SKM-1 treated with dmso at 0.1 percent for 144 hours (cell line): ENCODE measurements around the gene FRMD4B.
A peak's percentile ranks its signal among the peaks of the same experiment; 100 is the strongest.

Source experiments
- DNase-seq: peaks from one replicate; lab custom pipeline; 2025; ENCODE audit not compliant: unreplicated experiment; lab: John Stamatoyannopoulos, UW

Gene FRMD4B

DNA sequence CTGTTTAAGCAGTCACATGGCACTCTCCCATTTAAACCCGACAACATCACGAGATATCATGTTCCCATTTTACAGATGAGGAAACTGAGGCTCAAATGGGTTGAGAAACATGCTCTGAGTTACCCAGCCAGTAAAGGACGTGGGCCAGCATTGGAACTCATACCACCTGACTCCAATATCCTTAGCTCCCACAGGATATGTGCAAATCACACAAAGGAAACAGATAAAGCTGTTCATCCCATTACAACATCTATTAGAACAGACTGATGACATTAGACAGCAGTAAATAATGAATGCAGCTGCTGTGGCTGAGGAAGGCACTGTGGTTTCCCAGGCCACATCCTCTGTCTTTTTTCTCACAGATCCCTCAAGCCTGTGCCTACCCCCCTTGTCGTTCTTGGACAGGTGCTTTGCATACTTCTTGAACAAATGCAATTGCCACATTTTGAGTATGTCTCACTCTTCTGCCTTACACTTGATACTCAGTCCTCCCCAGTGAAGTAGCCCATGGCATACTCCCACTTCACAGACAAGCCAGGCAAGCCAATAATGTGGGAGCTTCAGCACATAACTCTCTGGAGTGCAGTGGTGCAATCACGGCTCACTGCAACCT, 17.7 kb downstream of the FRMD4B start:
- peak; percentile 26 for DNase-seq

DNA sequence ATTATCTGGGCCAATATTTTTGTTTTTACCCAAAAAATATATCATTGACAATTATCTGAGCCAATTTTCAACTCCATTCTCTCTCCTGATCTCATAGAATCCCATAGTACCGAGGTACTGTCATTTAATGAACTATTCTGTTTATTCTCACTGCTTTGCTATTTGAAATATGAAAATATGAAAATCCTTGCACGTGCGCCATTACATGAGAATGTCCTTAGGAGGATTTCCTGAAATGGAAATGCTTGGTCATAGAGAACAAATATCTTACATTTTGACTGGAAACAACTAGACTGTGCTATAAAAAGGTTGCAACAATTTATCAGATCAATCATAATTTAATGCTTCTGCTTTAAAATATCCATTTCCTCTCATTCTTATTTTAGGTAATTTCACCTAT, 18.3 kb downstream of the FRMD4B start:
- DNase-seq, result no peak

DNA sequence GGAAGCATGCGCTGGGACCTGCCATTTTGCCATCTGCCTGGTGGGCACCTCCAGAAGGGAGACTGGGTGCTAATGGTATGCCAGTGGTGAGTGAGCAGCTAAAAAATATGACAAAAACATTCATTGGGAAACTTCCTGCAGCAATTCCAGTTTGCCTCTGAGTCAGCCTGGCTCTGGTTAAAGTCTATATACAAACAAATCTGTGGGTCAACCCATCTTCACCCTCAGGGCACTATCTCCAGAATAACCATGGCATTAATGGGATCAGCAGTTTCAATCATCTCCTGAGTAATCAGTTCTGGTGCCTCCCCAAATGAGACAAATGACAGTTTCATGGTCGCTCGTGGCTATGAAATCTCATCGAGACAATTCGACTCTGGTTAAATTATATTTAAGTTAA, 21.5 kb downstream of the FRMD4B start:
- DNase-seq, result no peak

DNA sequence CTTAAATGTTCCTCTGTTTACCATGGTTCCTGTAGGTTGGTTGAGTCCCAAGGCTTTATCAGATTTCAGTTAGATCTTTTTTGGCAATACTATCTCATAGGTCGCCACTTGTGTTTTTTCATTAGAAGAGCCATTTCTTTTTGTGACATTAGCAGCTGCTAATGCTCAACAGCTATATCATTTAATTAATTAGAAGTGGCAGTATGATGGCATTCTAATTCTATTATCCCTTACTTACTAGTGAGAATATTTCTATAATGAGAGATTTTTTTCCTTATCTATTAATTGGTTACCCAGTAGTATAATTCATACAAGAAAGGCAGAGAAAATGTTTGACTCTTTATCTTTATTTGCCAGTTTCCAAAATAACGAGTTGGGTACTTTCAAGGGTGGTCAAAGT, 25.2 kb downstream of the FRMD4B start:
- DNase-seq, result no peak

DNA sequence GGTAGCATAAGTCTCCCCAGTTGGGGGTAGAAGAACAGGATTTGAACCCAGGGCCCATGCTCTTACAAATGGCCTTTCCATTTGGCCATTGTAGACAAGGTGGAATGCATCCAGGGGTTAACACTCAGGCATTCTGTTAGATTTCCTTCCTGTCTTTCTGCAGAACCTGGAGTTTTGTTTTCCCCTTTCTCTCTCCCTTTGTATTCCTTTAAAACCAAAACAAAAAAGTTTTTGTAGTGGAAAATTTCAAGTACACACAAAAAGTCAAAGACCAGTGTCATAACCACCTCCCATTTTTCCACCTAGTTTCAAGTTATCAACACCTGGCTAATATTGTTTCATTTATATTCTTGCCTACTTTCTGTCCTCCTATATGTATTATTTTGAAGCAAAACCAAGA, 26.0 kb downstream of the FRMD4B start:
- no peak for DNase-seq

DNA sequence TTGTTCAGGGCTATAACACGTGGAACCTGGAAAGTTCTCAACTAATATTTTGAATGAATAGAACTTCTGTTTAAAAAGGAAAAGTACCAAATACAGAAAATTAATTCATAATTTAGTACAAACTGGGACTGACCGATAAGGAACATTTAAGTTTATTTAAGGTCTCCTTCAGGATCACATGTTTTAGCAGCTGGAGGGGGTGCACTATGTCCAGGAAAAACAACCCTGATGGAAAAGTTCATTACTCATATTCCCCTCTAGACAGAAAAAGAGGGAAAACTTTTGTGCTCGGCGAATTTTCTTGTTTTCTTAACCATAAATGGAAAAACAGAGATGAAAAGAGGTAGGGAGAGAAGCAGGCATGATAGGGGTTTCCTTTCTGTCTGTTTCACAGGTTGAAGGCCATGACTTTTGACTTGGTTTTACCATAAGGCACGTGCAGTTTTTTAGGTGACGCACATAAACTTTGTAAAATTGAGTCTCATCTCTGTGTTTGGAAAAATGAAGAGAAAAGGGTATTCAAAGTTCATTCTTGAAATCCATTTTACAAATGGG, 26.5 kb downstream of the FRMD4B start:
- DNase-seq, result no peak

DNA sequence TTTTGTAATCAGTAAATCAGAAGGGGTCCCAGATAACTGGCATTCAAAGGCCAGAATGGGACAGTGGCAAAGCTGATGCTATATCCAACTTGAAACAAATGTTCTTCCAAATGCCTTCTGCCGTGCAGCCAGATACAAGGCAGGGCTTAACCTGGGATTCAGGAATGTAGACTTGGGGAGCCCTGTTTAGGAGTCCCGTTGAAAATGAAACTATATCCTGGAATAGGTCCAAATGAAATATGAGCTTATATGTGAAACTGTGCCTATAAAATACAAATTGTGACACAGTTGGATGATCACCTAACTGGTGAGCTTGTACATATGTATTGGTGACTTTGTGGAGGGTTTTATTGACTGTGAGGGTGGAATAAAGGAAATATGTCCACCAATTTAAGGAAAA, 28.7 kb downstream of the FRMD4B start:
- no peak for DNase-seq

DNA sequence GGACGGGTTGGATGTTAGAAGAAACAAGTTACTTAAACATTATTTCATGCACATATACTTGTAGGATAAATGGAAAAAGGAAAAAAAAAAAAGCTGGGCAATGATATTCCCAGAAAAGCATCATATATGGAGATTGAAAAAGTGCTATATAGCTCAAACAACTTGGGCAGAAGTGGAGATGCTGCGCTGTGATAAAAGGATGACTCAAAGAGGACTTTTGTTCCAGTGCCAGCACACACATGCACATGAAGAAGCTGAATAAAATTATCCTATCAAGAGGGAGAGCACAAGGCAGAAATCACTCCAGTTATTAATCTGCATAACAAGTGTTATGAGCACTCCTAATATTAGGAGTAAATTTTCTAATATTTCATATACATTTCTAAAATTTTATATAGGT, 30.9 kb downstream of the FRMD4B start:
- no peak for DNase-seq

DNA sequence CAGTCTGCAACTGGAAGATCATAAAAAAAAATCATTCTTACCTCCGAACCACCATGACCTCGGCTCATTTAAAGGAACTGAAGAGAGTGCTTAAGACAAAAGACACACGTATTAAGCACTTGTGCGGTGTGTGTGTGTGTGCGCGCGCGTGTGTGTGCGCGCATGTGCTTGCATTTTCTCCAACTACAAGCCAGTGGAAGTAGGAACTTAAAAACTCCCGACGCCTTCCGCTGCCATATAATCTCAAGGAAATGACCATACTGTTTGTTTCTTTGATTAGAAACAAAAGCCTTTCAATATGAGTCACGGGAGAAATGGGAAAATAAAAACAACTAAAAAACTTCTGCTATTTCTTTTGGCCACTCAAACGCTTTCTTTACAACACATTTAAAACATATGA, 32.4 kb downstream of the FRMD4B start:
- DNase-seq, result no peak

DNA sequence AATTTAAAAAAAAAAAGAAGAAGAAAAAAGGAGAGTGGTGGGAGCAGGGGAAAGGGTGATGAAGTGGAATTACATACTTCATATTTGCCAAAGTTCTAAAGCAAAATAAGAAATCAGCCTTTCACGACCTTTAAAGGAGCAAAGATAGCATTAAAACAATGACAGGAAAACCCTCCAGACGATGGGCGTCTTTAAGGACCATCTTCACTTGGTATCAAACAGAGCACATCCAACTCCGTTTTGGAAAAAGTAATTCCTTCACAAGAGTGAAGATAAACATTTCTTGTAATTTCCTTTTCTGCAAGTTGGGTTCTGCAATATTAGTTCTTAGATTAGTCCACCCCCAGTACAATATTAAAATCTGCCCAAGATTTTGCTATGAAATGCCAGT, 32.8 kb downstream of the FRMD4B start:
- no peak for DNase-seq

DNA sequence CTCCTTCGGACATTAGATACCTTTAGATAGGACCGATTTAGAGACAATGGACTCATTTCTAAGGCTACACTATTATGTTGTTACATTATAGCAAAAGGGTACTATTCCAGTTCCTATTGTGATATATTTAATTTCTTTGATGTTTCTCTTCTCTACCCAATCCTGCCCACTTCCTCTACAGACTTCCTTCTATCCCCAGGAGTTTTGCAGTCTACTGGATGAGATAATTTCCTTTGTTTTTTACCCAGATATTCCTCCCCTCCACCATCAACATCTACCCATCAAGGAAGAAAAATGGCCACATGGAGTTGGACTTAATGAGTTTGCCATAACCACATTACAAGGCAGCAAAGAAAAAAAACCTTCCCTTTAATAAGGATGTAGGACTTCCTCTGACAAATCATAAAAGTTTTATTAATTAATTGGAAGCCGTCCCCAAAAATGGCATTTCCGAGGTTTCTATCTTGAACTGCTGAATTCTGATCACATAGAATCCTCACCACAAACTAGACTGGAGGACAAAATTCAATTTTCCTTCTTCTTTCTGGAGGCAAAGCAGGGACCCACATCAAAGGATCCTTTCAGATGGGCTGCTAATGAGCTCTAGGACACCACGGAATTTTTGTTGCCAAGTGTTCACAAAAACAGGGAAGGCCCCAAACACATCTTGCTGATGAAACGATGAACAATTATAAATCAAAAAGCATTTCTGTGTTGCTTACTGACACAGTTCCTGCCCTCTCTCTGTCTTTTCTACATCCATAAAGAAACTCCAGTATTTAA, 33.4 kb downstream of the FRMD4B start:
- no peak for DNase-seq

DNA sequence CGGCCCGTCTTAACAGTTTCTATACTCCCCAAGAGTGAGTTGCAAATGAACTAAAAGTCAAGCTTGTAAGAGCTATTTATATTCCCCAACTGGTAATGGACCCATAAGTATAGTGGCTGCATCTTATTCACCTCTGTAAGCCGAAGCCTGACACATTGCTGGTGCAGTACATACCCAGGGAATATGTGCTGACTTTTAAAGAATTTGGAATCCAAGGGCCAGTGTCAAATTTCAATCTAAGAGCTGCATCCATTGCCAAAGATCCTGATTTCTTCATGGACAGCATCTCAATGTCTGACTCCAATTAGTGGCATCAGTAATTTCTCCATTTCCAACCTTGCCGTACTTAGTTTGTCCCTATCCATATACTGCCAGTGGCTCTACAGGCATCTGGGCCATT, 42.0 kb downstream of the FRMD4B start:
- DNase-seq, result no peak

DNA sequence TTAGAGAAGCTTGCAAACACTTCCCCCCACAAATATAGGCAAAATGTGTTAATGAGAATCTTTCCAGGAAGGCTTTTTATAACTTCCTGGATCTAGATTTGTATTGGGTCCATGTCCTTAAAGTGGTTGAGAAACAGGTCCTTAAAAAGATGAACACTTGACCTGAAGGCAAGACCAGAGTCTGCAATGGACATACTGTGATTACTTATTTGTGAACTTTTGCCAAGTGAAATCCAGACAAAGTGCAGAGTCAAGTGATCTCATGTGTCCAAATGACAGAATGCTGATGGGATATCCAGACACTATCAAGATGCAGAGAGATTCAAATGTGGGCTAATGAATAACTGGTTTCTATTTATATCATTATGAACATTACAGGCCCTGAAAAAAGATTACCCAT, 43.8 kb downstream of the FRMD4B start:
- no peak for DNase-seq

DNA sequence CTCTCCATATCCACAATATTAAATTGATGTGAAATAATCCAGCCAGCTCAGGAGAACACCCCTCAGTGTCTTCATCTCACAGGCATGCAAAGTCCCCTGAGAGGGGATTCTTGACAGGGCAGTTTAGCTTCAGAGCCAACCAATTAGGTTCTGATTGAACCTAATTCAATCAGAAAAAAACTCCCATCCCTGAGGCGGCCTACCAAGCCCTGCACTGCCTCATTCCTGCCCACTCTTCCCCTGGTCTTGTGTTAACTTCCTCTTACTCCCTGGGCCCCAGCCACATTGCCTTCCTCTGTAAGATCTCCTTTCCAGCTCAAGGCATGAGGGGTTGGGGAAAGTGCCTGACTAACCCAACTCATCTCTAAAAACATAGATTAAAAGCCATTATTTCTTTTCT, 46.1 kb downstream of the FRMD4B start:
- DNase-seq, result peak; percentile 71

DNA sequence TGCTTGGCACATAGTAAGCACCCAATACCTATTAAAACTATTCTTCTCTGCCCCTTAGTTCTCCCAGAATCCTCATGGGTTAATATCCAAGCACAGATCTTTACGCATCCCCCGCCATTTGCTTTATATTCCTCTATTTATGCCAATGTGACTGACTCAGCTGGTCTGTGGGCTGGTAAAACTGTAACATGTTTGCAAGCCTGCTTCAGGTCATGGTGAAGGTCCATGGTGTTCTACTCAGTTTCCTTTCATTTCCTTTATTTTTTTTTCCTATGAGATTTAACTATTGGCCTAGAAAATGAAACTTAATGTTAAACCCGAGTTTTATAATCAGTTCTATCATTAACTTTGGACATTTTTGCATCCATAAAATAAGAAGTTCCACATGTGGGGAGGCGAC, 47.0 kb downstream of the FRMD4B start:
- DNase-seq, result no peak

DNA sequence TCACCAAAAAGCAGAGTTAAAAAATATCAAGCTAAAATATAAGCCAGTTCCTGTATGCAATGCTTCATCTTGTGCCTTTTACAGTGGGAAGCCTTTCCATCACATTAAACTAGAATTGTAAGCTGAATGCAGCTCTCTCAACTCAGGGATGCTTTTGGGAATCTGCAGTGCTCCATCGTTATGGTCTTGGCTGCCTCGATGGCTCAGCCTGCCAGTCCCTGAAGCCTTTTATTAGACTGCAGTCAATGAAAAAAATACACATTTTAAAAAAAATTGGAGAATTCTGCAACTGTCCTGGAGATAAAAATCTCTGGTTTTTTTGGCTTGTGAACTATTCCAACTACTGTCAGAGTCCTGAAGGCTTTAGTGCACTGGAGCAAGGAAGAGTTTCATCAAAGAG, 53.0 kb downstream of the FRMD4B start:
- no peak for DNase-seq

DNA sequence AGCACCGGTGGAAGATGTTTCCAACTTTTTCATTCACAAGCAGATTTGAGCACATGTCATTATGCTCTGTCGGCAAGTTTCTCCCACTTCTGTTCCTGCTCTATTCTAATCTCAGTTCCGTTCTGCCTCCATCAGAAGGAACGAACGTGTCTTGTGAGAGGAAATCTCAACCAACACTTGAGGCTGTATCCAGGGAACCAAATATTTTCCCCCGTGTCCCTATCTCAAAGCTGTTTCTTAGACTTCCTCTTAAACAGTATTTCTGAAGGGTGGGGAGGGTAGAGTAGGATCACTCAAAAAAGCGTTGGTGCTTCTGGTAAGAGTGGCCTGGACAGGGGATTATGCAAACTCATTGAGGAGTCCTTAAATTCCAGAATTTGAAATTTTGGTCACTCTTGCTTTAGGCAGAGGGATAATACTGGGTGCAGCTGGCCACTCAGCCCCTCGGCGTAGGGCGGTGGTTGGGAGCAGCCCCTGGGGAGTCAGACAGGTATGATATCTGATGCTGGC, 54.9 kb downstream of the FRMD4B start:
- no peak for DNase-seq

DNA sequence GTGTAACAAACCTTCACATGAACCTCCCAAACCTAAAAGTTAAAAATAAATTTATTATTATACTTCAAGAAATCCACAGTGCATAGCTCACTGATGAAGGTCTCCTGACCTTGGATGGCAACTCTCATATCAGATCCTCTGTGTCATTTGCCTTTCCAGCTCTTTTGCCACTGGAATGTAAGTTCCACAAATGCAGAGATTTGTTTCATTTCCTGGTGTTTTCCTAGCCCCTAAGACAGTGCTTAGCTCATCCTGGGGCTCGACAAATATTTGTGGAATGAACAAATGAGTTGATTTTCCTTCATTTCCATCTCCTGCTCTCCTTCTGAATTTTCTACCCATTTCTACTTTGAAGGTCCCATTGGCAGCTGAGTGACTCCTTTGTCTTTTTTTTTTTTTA, 56.0 kb downstream of the FRMD4B start:
- DNase-seq, result no peak

DNA sequence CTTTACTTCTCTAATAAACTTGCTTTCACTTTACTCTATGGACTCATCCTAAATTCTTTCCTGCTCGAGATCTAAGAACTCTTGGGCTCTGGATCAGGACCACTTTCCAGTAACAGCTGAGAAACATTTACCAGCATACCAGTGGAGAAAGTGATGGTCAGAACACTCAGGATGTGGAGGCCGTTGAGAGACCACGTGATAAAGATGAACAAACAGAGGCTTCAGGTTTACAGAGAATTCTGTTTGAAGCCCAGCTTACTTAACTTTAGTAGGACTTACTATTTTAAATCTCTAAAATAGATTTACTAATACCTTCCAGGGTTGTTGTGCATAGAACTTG, 57.0 kb downstream of the FRMD4B start:
- DNase-seq, result no peak

DNA sequence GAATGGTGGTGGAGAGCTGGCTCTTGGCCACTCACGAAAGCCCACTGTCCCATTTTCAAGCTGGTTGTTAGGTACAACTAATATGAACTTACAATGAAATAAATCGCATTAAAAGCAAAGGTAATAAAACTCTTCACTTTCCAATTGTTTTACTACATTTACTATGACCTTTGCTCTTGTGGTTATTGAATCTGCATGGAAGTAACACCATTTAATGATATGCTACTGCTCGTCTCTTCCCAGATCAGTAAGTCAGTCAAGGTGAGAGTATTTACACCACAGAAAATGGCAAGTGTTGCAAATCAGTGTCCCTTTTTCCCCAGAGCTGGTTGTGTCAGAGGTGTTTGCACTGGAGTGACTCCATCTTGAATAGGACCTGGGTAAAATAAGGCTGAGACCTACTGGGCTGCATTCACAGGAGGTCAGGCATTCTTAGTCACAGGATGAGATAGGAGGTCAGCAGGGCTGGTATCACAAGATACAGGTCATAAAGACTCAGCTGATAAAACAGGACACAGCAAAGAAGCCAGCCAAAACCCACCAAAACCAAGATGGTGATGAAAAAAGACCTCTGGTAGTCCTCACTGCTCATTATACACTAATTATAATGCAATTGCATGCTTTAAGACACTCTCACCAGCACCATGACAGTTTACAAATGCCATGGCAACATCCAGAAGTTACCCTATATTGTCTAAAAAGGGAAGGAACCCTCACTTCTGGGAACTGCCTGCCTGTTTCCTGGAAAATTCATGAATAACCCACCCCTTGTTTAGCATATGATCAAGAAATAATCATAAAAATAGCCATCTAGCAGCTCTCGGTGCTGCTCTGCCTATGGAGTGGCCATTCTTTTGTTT, 57.6 kb downstream of the FRMD4B start:
- no peak for DNase-seq

DNA sequence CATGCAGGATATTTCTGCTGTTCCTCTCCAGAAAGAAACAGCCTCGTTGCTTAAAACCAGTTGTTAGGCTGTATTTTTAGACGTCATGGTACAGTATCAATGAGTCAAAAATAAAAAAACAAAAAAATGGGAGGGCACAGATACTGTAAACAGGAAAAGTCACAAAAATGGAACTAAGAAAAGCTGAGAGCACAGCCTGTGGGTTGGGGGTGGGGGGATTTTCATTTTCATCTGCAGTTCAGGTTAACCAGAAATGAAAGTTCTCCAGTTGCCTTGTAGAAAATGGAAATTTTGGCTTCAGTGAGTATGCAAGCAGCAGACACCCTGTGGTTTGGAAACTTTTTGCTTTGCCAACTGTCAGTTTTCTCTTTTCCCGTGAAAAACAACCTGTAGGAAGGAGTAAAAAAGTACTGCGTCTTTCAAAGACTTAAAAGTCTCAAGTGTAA, 59.0 kb downstream of the FRMD4B start:
- no peak for DNase-seq

DNA sequence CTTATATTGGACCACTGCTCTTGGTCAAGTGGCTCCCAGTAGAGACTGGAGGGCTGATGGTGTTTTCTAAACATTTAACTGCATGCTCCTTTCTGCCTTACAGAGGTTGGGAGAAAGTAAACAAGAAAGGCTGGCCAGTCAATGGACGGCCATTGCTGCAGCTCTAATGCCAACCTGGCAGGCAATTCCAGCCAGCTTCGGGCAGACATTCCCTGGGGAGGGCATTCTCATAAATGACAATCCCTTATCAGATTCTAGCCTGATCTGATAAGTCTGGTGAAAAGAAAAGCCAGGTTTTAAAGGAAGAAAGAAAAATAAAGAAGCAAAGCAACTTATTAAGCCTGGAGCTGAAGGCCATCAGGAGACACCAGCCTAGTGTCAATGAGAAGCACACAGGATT, 60.7 kb downstream of the FRMD4B start:
- no peak for DNase-seq
